ENCODE measurements around the gene NINL. TPM values are rescaled to one million over a fixed set of nuclear protein-coding genes. Genes with fewer than 3 reads are reported as not detected.
"Not testable (repeated sequence)": the region's sequence is repeated elsewhere in the genome, so short reads cannot be mapped to it uniquely, and the experiment has no call there.

NINL gene
- total RNA-seq, 3 donors from 2014 or later: 0.61 to 0.71 (median 0.66) TPM

DNA sequence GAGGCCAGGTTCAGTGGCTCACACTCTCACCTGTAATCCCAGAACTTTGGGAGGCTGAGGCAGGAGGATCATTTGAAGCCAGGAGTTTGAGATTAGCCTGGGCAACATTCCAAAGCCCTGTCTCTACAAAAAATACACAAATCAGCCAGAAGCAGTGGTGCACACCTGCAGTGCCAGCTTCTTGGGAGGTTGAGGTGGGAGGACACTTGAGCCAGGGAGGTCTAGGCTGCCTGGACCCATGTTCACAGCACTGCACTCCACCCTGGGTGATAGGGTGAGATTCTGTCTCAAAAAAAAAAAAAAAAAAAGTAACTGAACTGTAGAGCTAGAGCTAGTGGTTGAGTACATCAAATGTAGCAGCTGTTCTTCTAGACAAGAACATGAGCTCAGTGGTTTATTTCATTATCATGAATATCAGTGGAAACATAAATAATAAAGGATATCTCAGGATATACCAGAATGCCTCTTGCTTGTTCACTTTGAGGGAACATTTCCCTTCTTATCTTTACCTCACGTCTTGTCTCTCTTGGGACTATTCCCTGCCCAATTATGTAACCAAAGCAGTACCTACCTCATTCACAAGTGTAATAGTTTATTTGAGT, 20.9 kb upstream of the NINL start:
- no peaks in the 10 kb centered on the region for H3K9me3 Mint-ChIP-seq
- no peak for ATAC-seq
- DNase-seq: no peak

DNA sequence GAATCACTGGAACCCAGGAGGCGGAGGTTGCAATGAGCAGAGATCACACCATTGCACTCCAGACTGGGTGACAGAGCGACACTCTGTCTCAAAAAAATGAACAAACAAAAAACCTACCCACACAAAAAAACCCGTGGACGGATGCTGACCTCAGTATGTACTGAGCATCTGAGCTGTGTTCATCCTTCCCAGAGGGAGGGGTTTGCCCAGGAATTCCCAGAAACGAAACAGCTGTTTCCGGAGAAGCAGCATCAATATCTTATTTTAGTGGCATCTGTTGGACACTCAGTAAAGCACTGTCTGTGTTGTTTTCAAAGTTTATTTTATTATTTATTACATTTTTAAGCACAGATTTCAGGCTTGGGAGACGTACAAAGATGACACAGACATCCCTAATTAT, 19.8 kb upstream of the NINL start:
- H3K36me3 Mint-ChIP-seq (ENCODE audit: insufficient read depth): no peaks in the 10 kb centered on the region
- H3K4me3 Mint-ChIP-seq: no peak overlapping the region
- H3K9me3 Mint-ChIP-seq: no peaks in the 10 kb centered on the region
- no peak for ATAC-seq
- no peaks in the 10 kb centered on the region for H3K27me3 Mint-ChIP-seq (ENCODE audit: low read depth)
- DNase-seq: no peak
- peaks cover 4% of the 10 kb centered on the region for H3K4me1 Mint-ChIP-seq (ENCODE audit: low read depth)

More for the DNA sequence above, 20.9 kb upstream of the NINL start:
- H3K4me1 Mint-ChIP-seq (ENCODE audit: low read depth): peaks cover 4% of the 10 kb centered on the region
- no peaks in the 10 kb centered on the region for H3K36me3 Mint-ChIP-seq (ENCODE audit: insufficient read depth)
- H3K27me3 Mint-ChIP-seq (ENCODE audit: low read depth): no peaks in the 10 kb centered on the region
- H3K4me3 Mint-ChIP-seq: no peak overlapping the region

DNA sequence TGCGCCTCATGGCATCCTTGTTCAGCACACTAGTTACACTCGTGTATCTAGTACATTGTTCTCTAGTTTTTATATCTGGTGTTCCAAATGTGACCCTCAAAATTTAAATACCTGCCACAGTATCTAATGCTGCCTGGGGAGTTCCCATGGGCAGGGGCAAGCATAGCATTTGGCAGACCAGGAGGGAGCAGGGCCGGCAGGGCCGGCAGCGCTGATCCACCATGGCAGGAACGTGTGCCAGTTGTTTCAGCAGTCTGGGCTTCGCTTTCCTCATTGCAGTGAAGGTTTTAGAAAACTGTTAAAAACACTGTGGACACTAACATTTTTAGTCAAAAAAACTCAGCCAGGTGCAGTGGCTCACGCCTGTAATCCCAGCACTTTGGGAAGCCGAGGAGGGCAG, 19.3 kb upstream of the NINL start:
- no peaks in the 10 kb centered on the region for H3K9me3 Mint-ChIP-seq
- peaks cover 4% of the 10 kb centered on the region for H3K4me1 Mint-ChIP-seq (ENCODE audit: low read depth)
- H3K36me3 Mint-ChIP-seq (ENCODE audit: insufficient read depth): no peaks in the 10 kb centered on the region
- no peak for ATAC-seq
- H3K4me3 Mint-ChIP-seq: no peak overlapping the region
- no peak for DNase-seq
- H3K27me3 Mint-ChIP-seq (ENCODE audit: low read depth): no peaks in the 10 kb centered on the region

DNA sequence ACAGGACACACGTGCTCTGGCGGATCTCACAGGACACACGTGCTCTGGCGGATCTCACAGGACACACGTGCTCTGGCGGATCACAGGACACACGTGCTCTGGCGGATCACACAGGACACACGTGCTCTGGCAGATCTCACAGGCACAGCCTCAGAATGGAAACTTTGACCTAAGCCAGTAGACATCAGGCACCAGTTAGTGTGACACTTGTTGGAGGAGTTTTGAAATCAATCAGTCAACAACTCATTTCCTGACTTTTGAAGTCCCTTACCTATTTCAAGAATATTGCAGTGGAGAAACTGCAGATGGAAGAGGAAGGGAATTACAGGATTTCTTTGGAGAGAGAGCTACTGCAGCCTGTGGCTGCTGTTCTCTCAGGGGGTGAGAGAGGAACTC, 17.6 kb upstream of the NINL start:
- H3K4me3 Mint-ChIP-seq; H3K9me3 Mint-ChIP-seq; H3K36me3 Mint-ChIP-seq (ENCODE audit: insufficient read depth); DNase-seq; ATAC-seq; H3K27me3 Mint-ChIP-seq (ENCODE audit: low read depth); H3K4me1 Mint-ChIP-seq (ENCODE audit: low read depth): not testable (repeated sequence)

DNA sequence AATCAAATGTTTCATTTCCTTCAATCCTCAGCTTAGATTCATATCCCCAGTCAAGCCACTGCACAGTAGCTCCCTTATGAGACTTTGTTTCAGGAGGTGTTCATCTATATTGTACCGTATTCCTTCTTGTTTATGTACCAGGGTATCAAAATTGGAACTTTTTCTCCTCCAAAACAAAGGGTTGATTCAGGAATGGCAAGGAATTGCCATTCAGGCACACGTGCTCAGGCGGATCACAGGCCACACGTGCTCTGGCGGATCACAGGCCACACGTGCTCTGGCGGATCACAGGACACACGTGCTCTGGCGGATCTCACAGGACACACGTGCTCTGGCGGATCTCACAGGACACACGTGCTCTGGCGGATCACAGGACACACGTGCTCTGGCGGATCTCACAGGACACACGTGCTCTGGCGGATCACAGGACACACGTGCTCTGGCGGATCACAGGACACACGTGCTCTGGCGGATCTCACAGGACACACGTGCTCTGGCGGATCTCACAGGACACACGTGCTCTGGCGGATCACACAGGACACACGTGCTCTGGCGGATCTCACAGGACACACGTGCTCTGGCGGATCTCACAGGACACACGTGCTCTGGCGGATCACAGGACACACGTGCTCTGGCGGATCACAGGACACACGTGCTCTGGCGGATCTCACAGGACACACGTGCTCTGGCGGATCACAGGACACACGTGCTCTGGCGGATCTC, 17.0 kb upstream of the NINL start:
- not testable (repeated sequence) for H3K27me3 Mint-ChIP-seq (ENCODE audit: low read depth); H3K4me3 Mint-ChIP-seq; H3K36me3 Mint-ChIP-seq (ENCODE audit: insufficient read depth); H3K4me1 Mint-ChIP-seq (ENCODE audit: low read depth); DNase-seq; H3K9me3 Mint-ChIP-seq; ATAC-seq

DNA sequence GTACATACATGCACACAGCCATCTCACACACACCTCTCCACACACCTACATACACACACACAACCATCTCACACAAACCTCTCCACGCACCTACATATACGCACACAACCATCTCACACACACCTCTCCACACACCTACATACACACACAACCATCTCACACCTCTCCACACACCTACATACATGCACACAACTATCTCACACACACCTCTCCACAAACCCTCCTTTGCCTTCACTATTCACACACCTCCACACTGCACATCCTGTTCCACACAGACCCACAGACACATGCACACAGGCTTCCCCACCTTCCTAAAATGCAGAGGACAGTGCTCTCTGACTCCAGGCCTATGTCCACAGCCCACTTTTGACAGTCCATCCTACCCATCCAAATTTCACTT, 16.3 kb upstream of the NINL start:
- H3K36me3 Mint-ChIP-seq (ENCODE audit: insufficient read depth): no peaks in the 10 kb centered on the region
- H3K9me3 Mint-ChIP-seq: no peaks in the 10 kb centered on the region

DNA sequence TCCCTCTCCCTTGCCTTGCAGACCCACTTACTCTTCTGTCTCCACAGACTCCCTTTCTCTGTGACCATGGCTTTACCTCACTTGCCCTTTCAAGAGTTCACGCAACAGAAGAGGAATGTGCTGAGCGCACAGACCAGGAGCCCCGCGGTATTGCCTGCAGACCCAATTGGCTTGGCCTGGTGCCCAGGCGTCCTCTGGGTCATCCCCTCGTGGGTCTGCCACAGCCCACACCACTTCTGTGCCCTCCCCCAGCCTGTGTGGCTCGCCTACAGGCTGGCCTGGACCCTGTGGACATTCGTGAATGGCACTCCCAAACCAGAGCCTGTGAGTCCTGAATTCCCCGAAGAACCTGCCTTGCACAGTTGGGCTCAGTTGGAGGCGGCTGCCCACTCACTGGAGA, 15.3 kb upstream of the NINL start:
- DNase-seq: no peak
- Mint-ChIP-seq H3K27me3 (ENCODE audit: low read depth) (no peaks in the 10 kb centered on the region), H3K36me3 (ENCODE audit: insufficient read depth) (no peaks in the 10 kb centered on the region), H3K4me3 (no peak overlapping the region), H3K4me1 (ENCODE audit: low read depth) (peaks cover 4% of the 10 kb centered on the region), H3K9me3 (no peaks in the 10 kb centered on the region)
- no peak for ATAC-seq

More for the DNA sequence above, 16.3 kb upstream of the NINL start:
- DNase-seq: no peak
- no peak for ATAC-seq
- peaks cover 4% of the 10 kb centered on the region for H3K4me1 Mint-ChIP-seq (ENCODE audit: low read depth)
- H3K27me3 Mint-ChIP-seq (ENCODE audit: low read depth): no peaks in the 10 kb centered on the region
- no peak overlapping the region for H3K4me3 Mint-ChIP-seq

DNA sequence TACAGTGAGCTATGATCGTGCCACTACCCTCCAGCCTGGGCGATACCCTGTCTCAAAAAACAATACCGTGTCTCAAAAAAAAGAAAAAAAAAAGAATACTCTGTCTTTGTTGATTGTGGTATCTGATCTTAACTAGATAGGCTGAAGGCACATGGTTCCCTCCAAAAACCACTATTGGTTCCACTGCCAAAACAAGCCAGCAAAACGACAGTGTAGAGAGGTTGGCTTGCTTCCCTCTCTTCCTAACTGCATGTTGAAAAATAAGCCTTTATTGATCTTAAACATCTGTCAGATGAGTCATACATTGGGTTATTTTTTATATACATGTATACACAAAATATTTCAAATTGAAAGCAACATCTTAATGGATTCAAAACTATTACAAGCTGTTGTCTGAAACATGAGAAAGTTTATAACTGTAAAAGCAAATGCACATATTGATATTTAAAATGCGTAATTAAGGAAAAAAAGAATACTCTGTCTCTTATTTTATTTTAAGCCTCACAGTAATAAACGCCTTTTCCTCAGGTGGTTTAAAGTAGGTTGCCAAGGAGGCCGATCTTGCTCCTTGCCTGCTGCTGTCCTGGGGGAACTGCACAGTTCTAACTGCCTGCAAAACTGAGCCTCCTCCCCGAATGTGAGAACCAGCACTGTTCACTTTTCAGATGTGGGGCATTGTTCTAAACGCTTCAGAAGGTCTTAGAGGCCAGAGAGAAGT, 7.0 kb upstream of the NINL start:
- H3K4me3 Mint-ChIP-seq: no peak overlapping the region
- H3K9me3 Mint-ChIP-seq: no peaks in the 10 kb centered on the region
- peaks cover 9% of the 10 kb centered on the region for H3K27me3 Mint-ChIP-seq (ENCODE audit: low read depth)
- no peaks in the 10 kb centered on the region for H3K4me1 Mint-ChIP-seq (ENCODE audit: low read depth)
- no peaks in the 10 kb centered on the region for H3K36me3 Mint-ChIP-seq (ENCODE audit: insufficient read depth)
- DNase-seq (no peak), ATAC-seq (no peak)

DNA sequence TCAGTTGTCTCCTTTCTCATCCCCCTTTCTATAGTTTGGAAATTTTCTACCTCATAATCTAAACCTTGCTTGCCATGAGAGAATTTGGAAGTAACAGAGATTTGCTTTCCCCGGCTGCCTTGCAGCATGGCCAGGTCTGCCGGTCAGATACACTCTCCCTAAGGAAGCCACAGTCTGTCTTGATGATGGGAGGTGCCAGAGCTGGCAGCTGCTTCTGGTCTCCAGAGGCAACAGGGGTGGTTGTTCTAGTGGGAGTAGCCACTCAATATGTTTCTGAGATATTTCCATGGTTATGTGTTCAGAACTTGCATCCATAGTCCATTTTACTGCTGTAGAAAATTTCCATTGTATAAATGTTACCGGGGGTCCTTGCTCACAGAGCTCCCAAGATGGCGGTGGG, 5.4 kb upstream of the NINL start:
- H3K4me3 Mint-ChIP-seq; H3K27me3 Mint-ChIP-seq (ENCODE audit: low read depth); H3K36me3 Mint-ChIP-seq (ENCODE audit: insufficient read depth); H3K9me3 Mint-ChIP-seq; DNase-seq; H3K4me1 Mint-ChIP-seq (ENCODE audit: low read depth); ATAC-seq: not testable (repeated sequence)

DNA sequence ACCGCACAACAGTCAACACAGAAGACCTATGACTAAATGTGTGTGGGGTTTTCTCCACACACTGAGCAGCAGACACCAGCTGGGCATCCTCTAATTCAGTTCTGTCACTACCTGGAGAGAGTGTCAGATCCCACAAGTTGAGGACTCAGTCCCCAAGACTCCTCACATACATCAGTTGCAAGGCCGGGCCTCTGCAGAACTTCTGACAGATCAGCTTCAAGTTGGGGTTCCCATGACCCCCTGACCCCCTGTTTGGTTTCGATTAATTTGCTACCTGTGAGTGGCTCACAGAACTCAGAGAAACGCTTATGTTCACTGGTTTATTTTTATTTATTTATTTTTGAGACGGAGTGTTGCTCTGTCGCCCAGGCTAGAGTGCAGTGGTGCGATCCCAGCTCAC, 3.2 kb upstream of the NINL start:
- Mint-ChIP-seq H3K4me1 (ENCODE audit: low read depth) (peaks cover 7% of the 10 kb centered on the region), H3K4me3 (no peak overlapping the region), H3K36me3 (ENCODE audit: insufficient read depth) (no peaks in the 10 kb centered on the region), H3K9me3 (no peaks in the 10 kb centered on the region), H3K27me3 (ENCODE audit: low read depth) (peaks cover 11% of the 10 kb centered on the region)
- DNase-seq (no peak), ATAC-seq (no peak)

DNA sequence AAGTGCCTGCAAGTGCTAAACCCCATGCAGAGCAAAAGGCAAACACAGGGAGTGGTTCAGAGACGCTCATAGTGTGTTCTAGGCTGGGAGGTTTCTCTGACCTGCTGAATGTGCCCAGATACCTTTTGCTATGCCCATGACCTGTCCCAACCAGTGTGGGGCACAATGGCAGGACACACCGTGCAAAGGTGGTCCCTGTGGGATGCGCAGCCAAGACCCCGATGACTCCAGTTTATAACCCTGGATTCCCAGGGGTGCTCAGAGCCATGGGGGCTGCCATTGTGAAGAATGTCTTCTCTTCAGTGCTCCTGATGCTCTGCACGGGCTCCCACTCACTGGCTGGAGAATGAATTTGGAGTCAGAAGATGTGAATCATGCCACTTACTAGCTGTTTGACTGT, 2.2 kb upstream of the NINL start:
- Mint-ChIP-seq H3K9me3 (no peaks in the 10 kb centered on the region), H3K4me3 (no peak overlapping the region), H3K36me3 (ENCODE audit: insufficient read depth) (no peaks in the 10 kb centered on the region), H3K27me3 (ENCODE audit: low read depth) (peaks cover 13% of the 10 kb centered on the region), H3K4me1 (ENCODE audit: low read depth) (peaks cover 8% of the 10 kb centered on the region)
- ATAC-seq (no peak), DNase-seq (no peak)

DNA sequence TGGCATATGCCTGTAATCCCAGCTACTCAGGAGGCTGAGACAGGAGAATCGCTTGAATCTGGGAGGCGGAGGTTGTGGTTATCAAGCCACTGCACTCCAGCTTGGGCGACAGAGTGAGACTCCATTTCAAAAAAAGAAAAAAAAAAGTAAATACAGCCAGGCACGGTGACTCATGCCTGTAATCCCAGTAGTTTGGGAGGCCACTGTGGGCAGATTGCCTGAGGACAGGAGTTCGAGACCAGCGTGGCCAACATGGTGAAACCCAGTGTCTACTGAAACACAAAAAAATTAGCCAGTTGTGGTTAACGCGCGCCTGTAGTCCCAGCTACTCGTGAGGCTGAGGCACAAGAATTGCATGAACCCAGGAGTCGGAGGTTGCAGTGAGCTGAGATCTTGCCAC, 1.5 kb upstream of the NINL start:
- ATAC-seq: no peak

DNA sequence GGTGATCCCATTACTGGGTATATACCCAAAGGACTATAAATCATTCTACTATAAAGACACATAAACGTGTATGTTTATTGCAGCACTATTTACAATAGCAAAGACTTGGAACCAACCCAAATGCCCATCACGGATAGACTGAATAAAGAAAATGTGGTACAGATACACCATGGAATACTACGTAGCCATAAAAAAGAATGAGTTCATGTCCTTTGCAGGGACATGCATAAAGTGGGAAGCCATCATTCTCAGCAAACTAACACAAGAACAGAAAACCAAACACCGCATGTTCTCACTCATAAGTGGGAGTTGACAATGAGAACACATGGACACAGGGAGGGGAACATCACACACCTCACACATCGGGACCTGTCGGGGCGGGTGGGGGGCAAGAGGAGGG, 1.7 kb downstream of the NINL start:
- not testable (repeated sequence) for H3K4me1 Mint-ChIP-seq (ENCODE audit: low read depth); DNase-seq; H3K36me3 Mint-ChIP-seq (ENCODE audit: insufficient read depth); ATAC-seq; H3K9me3 Mint-ChIP-seq
- Mint-ChIP-seq H3K4me3 (peak overlapping the region; percentile 60), H3K27me3 (ENCODE audit: low read depth) (peaks cover 13% of the 10 kb centered on the region)

More for the DNA sequence above, 1.5 kb upstream of the NINL start:
- H3K27me3 Mint-ChIP-seq (ENCODE audit: low read depth): peaks cover 13% of the 10 kb centered on the region
- H3K36me3 Mint-ChIP-seq (ENCODE audit: insufficient read depth): no peaks in the 10 kb centered on the region
- H3K4me1 Mint-ChIP-seq (ENCODE audit: low read depth): peaks cover 8% of the 10 kb centered on the region
- H3K9me3 Mint-ChIP-seq: no peaks in the 10 kb centered on the region
- no peak overlapping the region for H3K4me3 Mint-ChIP-seq
- DNase-seq: no peak

DNA sequence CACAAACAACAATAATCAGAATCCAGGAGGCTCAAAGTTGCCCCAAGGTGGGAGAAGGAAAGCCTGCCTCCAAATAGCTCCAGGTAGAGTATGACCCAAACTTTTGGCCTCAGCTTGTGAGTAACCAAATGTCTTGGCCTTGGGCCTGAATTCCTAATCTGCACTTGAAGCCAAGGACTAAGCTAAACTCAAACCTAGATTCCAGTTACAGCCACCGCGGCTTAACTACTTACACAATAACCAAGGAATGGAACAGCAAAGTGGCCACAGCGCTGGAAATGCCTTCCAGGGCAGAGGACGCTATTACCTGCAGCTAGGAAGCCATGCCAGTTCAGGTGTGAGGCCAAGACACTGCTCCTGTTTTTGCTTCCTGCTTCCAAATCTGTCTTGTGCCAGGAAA, 4.6 kb downstream of the NINL start:
- peaks cover 8% of the 10 kb centered on the region for H3K4me1 Mint-ChIP-seq (ENCODE audit: low read depth)
- no peaks in the 10 kb centered on the region for H3K9me3 Mint-ChIP-seq
- ATAC-seq: no peak
- no peak overlapping the region for H3K4me3 Mint-ChIP-seq
- no peak for DNase-seq
- peaks cover 15% of the 10 kb centered on the region for H3K27me3 Mint-ChIP-seq (ENCODE audit: low read depth)
- no peaks in the 10 kb centered on the region for H3K36me3 Mint-ChIP-seq (ENCODE audit: insufficient read depth)
